Stimulated activated CD4-positive, alpha-beta T cell treated with anti-CD3 and anti-CD28 coated beads, Interleukin-15, amount 100 ng/mL, for 1 hour (primary cell): ENCODE measurements around the gene MAX.

Experiments used
- DNase-seq, 2 donors: peaks; one replicate each; pipeline ENCODE4 v3.0.0-alpha.2; 2020; ENCODE audit warnings: low read depth in 1 of 2, low spot score in 1 of 2

Gene MAX

GRCh38 chr14:65074449-65075150 is 27.7 kb downstream of the MAX start:
- DNase-seq, result no peak

DNA sequence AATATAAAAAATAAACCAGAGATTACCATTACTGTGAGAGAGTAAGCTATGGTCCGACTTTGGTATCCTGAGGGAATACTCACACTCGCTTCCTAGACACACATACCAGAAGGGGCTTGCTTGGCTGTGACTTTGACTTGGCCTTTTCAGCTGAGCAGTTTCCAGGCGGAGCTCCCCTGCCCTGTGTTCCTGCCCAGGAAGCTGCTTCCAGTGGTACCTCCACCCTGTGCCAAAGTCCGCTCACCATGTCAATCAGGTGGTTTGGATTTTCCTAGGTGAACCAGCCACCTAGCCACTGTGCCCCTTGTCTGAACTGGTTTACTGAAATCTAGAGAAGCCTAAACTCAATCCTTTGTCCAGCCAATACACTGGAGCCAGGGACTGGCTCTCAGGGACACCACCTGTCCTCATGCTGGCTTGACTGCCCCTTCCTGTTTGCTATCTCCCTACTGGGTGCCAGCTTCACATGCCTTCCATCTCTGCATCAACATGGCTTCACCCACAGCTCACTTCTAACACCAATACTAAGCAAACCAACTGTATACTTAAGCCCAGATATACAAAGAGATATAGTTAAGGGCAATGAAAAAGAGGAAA is 28.6 kb downstream of the MAX start:
- no peak for DNase-seq

GRCh38 chr14:65072937-65073336 is 29.4 kb downstream of the MAX start:
- DNase-seq, result no peak

DNA sequence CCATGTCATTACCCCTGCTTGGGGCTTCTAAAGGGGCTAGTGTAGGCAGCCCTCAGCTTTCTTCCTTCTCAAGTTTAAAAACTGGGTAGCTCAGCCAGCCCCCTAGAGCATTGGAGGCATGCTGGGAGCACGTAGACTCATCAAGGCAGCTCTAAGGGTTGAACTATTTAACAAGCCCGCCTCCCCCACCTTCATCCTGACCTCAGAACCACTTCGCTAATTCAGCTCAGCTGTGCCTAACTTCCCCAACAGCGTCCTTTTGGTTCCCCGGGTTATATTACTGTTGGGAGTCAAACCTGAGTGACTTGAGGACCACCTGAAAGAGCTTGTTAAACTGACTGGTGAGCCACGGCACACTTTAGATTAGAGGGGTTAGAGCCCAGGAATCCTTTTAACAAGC is 30.1 kb downstream of the MAX start:
- no peak for DNase-seq

GRCh38 chr14:65071544-65071943 is 30.8 kb downstream of the MAX start:
- DNase-seq, result no peak

DNA sequence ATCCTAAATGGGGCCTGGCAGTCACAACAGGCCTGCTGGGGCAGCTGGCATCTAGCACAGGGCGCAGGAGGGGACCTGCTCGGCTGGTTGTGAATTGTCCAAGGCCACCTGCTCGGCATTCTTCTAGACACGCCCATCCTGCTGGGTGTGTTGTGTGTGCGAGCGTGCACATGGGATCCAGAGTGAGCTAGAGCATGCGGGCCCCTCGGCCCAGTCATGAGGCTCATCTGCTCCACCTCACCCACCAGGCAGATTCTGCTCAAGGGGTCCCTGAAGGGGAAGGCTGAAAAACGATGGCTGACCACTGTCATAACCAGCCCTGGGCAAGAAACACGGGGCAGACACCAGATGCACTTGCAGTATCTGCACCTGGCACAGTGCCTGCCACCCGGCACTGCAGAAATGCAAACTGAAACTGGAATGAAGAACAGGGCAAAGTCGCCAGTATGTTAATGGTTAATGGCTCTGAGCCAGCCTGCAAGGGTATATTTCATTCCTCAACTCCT is 31.8 kb downstream of the MAX start:
- DNase-seq, result no peak

GRCh38 chr14:65069874-65070413 is 32.4 kb downstream of the MAX start:
- DNase-seq, result no peak

DNA sequence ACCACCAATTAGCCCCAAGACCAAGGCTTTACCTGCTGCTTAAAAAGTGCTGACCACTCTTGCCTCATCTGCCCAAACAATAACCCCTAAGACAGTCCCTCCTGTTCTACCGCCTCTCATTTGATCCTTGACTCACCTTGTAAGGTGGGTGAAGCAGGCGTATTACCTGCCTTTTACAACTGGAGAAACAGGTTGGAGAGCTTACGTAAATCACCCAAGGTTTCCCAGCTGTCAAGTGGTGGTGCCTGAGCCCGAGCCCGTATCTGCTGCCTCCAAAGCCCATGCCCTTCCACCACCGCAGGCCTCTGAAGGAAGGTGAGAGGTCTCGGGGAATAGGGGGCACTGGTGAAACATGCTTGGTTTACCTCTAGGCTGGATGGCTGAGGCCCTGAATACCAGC is 36.6 kb downstream of the MAX start:
- DNase-seq, result no peak

- DNase-seq, result no peak
Observed at GRCh38 chr14:65062096-65063075, 39.9 kb downstream of the MAX start.

DNA sequence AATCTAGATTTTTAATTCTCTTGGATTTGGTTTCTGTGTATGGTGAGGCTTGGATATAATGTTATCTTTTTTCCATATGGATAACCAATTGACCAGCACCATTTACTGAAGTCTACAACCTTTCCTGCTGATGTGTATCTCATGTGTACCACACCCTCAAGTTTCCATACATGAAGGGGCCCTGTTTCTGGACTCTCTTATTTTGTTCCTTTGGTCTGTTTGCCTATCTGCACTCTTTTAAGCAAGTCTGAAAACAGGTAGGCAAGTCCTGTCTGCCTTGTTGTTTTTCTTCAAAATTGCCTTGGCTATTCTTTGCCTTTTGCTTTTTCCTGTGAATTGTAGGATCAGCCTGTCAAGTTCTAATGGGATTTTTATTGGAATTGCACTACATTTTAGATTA is 44.6 kb downstream of the MAX start:
- no peak for DNase-seq

GRCh38 chr14:65054471-65055085 is 47.7 kb downstream of the MAX start:
- DNase-seq, result no peak

DNA sequence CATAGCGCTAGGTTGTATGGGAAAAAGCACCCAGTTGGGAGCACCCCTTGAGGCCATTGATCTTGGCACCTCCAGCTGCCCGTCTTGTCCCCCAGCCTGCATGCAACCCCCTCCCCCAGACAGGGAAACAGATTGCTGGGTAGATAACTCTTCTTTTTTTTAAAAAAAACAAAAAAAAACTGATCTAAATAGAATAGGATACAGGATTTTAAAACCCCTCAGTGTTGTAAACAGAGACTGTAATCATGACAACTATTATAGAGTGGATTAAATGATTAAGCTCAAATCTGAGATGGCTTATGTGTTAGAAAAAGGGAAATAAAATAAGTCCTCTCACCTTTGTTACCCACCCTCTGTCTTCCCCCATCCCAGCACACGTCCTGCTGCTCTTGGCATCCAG is 48.9 kb downstream of the MAX start:
- no peak for DNase-seq

DNA sequence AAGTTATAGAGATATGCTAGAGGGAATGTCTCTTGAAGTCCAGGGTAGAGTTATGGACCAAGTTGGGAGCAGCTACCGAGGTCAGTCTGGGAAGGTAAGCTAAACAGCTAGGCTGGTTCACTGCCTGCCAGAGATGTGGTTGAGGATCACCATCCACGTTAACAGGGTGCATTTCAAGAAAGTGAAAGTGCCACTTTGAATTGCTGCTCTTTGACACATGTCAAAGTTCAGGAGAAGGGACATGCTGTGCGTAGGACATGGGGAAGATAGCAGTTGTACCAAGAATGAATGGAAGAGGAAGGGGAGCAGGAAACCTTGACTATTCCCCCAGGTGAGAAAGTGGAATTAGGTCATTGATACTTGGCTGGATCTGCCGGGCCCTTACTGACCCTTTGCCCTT is 49.5 kb downstream of the MAX start:
- DNase-seq, result no peak

- DNase-seq, result no peak
Observed at GRCh38 chr14:65045709-65046108, 56.6 kb downstream of the MAX start.

- DNase-seq, result no peak
Observed at GRCh38 chr14:65045006-65045405, 57.3 kb downstream of the MAX start.

DNA sequence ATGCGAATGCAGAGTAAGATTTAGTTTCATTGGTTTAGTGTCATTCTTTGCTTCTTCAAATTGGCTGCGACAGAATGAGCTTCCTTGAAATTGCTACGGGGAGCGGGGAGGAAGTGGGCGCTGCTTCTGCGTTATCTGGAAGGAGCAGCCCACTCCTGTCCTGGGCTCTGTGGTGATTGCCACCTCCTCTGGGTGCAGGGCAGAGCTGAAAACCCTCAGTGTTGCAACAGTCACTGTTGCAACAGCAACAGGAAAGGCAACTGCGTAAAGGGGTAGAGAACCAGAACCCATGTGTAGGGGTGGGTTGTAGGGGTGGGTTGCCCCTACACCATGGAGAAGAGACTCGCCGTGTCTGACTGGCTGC is 57.7 kb downstream of the MAX start:
- DNase-seq, result no peak

GRCh38 chr14:65043893-65044595 is 58.3 kb downstream of the MAX start:
- DNase-seq, result no peak

GRCh38 chr14:65042731-65043372 is 59.5 kb downstream of the MAX start:
- no peak for DNase-seq

GRCh38 chr14:65042296-65042695 is 60.0 kb downstream of the MAX start:
- no peak for DNase-seq

GRCh38 chr14:65041434-65041915 is 60.8 kb downstream of the MAX start:
- no peak for DNase-seq
